ENCODE data around the gene EPB41L1.
"Not testable (repeated sequence)": the region's sequence is repeated elsewhere in the genome, so short reads cannot be mapped to it uniquely, and the experiment has no call there.

EPB41L1 gene

GRCh38 chr20:36135159-36135558, 19.4 kb upstream of the EPB41L1 start:
- no peak for DNase-seq (ENCODE audit: low read depth)
- TF ChIP-seq, protein P1, sequence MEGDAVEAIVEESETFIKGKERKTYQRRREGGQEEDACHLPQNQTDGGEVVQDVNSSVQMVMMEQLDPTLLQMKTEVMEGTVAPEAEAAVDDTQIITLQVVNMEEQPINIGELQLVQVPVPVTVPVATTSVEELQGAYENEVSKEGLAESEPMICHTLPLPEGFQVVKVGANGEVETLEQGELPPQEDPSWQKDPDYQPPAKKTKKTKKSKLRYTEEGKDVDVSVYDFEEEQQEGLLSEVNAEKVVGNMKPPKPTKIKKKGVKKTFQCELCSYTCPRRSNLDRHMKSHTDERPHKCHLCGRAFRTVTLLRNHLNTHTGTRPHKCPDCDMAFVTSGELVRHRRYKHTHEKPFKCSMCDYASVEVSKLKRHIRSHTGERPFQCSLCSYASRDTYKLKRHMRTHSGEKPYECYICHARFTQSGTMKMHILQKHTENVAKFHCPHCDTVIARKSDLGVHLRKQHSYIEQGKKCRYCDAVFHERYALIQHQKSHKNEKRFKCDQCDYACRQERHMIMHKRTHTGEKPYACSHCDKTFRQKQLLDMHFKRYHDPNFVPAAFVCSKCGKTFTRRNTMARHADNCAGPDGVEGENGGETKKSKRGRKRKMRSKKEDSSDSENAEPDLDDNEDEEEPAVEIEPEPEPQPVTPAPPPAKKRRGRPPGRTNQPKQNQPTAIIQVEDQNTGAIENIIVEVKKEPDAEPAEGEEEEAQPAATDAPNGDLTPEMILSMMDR (conservative IDR thresholded peaks at IDR 0.05; ENCODE audit: low read depth, low read length): no peak
- H3K4me3 ChIP-seq (ENCODE audit: low read length): no peak overlapping the region

DNA sequence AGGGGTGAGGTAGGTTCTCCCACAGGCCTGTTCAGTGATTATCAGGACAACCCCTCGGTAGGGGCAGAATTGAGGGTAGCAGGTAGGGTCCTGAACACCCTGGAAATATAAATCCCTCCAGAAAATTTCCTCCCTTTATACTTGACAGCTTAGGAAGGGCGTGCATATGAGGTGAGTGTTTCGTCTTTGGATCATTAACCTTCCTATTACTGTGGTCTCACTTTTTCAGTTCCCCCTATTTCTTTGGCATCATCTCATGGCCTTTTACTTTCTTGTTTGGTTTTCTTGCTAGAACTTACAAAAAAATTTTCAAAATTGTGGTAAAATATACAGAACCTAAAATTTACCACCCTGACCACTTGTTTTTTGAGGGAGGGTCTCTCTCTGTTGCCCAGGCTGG, 18.7 kb upstream of the EPB41L1 start:
- TF ChIP-seq, protein P1 (conservative IDR thresholded peaks at IDR 0.05; ENCODE audit: low read depth, low read length): no peak

DNA sequence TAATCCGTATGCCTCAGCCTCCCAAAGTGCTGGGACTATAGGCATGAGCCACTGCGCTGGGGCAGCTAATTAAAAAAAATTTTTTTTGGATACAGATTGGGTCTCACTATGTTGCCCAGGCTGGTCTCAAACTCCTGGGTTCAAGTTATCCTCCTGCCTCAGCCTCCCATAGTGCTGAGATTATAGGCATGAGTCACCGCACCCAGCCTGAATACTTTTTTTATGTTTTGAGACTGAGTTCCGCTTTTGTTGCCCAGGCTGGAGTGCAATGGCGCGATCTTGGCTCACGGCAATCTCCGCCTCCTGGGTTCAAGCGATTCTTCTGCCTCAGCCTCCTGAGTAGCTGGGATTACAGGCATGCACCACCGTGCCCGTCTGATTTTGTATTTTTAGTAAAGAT, 17.2 kb upstream of the EPB41L1 start:
- not testable (repeated sequence) for H3K4me3 ChIP-seq (ENCODE audit: low read length); DNase-seq (ENCODE audit: low read depth)

More for the DNA sequence above, 18.7 kb upstream of the EPB41L1 start:
- DNase-seq (ENCODE audit: low read depth): no peak
- no peak overlapping the region for H3K4me3 ChIP-seq (ENCODE audit: low read length)

- no peak for DNase-seq (ENCODE audit: low read depth)
- TF ChIP-seq, protein P1 (conservative IDR thresholded peaks at IDR 0.05; ENCODE audit: low read depth, low read length): no peak
These were observed 13.2 kb upstream of the EPB41L1 start for GRCh38 chr20:36141310-36141709.

DNA sequence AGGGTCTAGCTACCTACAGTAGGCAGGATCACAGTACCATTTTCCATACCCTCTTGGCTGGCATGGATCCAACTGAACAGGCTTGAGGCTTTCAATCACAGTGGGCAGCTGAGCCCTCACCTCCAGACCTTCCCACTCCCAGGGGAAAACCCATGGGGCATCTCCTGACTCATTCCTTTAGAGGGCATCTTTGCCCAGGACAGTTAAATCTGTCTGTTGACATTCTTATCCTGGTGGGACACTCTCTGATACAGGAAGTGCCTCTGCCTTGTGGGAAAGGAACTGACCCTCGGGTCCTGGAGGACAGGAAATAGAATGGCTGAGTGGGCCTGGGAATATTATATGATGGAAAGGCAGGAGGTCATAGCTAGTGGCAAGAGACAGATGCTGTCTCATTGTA, 10.2 kb upstream of the EPB41L1 start:
- no peak for DNase-seq (ENCODE audit: low read depth)
- TF ChIP-seq, protein P1 (conservative IDR thresholded peaks at IDR 0.05; ENCODE audit: low read depth, low read length): no peak
- no peak overlapping the region for H3K4me3 ChIP-seq (ENCODE audit: low read length)

More at GRCh38 chr20:36141310-36141709, 13.2 kb upstream of the EPB41L1 start:
- H3K4me3 ChIP-seq (ENCODE audit: low read length): no peak overlapping the region

DNA sequence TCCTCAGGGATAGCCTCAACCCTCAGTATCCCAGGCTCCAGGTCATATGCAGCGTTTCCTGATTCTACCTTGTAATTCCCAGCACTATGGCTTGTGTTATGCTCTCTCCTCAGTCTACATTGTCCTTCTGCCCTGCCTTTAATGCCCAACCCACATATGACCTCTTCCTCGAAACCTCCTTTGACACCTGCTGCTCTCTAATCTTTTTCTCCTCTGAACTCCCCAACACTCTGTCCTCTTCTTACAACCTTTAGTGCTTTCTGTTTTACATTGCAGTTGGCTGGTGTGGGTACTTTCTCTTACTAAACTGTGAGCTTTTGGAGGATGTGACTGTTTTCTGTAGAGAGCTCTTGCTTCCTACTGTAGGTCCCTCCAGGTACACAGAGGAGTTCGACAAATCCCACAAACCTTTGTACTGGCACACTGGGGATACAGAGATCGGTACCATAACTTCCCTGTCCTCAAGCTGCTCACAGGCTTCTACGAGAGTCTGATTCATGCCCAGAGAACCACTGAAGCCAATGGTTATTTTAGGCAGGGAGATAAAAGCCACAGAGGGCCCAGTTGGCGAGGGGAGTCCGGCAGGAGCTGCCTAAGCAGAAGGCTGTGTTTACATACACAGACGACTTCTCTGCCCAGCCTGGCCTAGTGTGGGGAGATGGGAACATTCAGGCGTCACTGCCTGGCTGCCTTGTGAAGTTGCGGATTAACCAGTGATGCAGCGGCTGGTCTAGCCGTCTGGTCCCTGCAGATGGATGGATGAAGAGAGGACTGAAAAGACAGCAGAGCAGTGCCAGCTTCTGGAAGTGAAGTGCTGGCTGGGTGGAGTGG, 8.4 kb upstream of the EPB41L1 start:
- no peak overlapping the region for H3K4me3 ChIP-seq (ENCODE audit: low read length)
- DNase-seq (ENCODE audit: low read depth): peak; percentile 25
- TF ChIP-seq, protein P1 (conservative IDR thresholded peaks at IDR 0.05; ENCODE audit: low read depth, low read length): no peak

DNA sequence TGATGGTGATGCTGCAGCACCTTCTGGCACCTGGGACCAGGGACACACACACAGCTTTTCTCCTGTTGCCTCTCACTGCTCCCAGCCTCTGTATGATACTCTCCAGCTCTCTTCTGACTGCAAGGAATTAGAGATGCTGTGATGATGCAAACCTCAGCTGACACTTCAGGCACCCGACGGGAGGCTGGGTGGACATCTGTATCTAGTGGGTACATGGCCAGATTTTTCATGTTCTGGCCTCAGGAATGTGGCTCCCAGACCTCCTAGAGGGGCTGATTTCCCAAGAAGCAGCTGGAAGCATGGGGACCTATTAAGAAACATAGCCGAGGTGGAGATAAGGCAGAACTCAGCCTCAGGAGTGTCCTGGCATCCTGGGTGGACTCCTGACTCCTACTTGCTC, 6.8 kb upstream of the EPB41L1 start:
- H3K4me3 ChIP-seq (ENCODE audit: low read length): no peak overlapping the region
- TF ChIP-seq, protein P1 (conservative IDR thresholded peaks at IDR 0.05; ENCODE audit: low read depth, low read length): no peak
- no peak for DNase-seq (ENCODE audit: low read depth)

All from retinal pigment epithelial cell (primary cell).